Sigmoid colon (tissue), 4 donors: ENCODE measurements around the gene LPCAT4.

ENCODE experiments used
- CTCF ChIP-seq, 4 experiments: fragments of 450-650 bp in 3 of 4; fragments of 200-600 bp in 1 of 4; IDR thresholded peaks; one replicate each; pipeline ENCODE4 v1.5.1; 2016 to 2019; ENCODE audit warnings: antibody characterized with exemption in 4 of 4, mild to moderate bottlenecking in 3 of 4, moderate library complexity in 2 of 4
- POLR2A ChIP-seq, 2 donors: fragments of 450-650 bp; IDR thresholded peaks; one replicate each; pipeline ENCODE4 v1.6.1; 2016; ENCODE audit warnings: antibody characterized with exemption in 2 of 2, mild to moderate bottlenecking in 2 of 2, moderate library complexity in 2 of 2
- POLR2AphosphoS5 ChIP-seq, 4 donors: sonication (generic); formaldehyde crosslinking; IDR thresholded peaks; one replicate each; pipeline ENCODE4 v1.6.1; 2017; ENCODE audit warnings: antibody characterized with exemption in 4 of 4

GRCh38 chr15:34360298-34360697, 6.7 kb downstream of the LPCAT4 start:
- TF ChIP-seq CTCF (IDR thresholded peaks at IDR 0.05) = no peak
- no peak for TF ChIP-seq POLR2AphosphoS5 (IDR thresholded peaks at IDR 0.05)
- no peak for TF ChIP-seq POLR2A (IDR thresholded peaks at IDR 0.05)
